GM18867 (cell line): ENCODE measurements around the gene METTL21A.

ENCODE experiments used
- ATAC-seq: cut with Tn5 transposase; IDR thresholded peaks from one replicate; pipeline ENCODE4 v1.9.1; 2021; ENCODE audit warnings: mild to moderate bottlenecking, moderate library complexity; ENCODE audit not compliant: unreplicated experiment

Gene METTL21A

DNA sequence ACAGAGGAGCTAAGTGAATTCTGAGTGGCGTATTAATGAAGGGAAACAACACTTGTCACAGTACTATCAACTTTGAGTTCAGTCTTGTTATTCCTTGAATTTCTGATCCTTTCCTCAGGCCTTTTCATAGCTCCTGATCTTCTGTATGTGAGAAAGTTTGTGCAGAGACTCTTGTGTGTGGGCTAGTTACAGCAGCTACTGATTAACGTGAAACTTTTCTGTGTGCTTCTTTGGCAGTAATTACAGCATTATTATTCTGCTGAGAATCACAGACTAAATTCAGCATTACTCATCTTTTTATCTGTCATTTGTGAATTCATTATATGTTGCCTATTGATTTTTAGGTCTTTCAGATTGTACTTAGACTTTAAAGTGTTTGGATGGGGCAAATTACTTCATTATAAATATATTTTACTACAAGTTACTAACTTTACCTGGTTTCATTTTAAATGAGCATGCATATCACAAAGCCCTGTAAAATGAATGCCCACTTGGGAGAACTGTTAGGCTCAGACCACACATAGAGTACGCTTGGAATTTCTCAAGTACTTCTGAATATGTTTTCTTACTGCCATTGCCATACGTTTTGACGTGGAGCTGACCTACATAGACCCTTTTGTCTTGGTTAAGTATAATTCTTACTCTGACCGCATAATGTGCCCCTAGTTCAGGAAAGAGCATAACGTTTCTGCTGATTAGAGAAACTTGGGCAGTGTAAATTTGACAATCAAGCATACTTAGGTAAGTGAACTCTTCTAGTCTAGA, 59.3 kb downstream of the METTL21A start:
- ATAC-seq: no peak
